Loucy (cell line): ENCODE data around the gene MCC.

Source experiments
- CTCF ChIP-seq: fragments of 200-600 bp; sonication (generic); conservative IDR thresholded peaks from 2 replicates; pipeline ENCODE4 v1.5.1; 2014; ENCODE audit warnings: mild to moderate bottlenecking, antibody characterized with exemption, low read length
- EZH2phosphoT487 ChIP-seq: fragments of 200-600 bp; IDR thresholded peaks from 2 replicates; pipeline ENCODE4 v1.6.1; 2018; ENCODE audit warnings: antibody characterized with exemption, mild to moderate bottlenecking, moderate library complexity, borderline replicate concordance

DNA sequence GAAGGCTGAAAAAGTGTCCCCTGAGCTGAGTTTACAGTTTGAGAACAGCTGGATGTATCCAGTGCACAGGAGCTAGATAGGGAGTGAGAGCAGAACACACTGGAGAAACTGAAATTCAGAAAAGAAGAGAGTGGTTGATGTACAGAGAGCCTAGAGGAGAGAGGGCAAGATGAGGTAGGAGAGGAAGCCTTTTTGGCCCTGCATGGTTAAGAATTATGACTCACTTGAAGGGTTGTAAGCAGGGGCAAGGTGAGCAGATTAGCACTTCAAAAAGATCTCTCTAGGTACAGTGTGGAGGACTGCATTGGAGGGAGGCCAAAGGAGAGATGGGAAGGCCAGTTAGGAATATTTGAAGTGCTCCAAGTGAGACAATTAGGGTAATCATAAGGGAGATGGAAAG, 25.2 kb downstream of the MCC start:
- TF ChIP-seq CTCF (no peak), EZH2phosphoT487 (no peak)
